ENCODE data around the gene TALDO1. TPM values are rescaled to one million over a fixed set of nuclear protein-coding genes. Genes with fewer than 3 reads are reported as not detected.

The TALDO1 gene
- total RNA-seq, 1 experiment from 2014 or later, result 268 TPM

GRCh38 chr11:787084-787675 is 39.9 kb downstream of the TALDO1 start:
- peaks cover 10% of the 10 kb centered on the region for H3K27me3 Mint-ChIP-seq (ENCODE audit: low read depth)
- Histone ChIP-seq H4K5ac (ENCODE audit: insufficient read length, low read depth, low read length) (no peak overlapping the region), H4K8ac (replicated peaks; ENCODE audit: insufficient read length, low read depth, low read length) (no peak overlapping the region), H4K91ac (ENCODE audit: insufficient read length, low read depth, low read length) (no peak overlapping the region), H3K56ac (ENCODE audit: insufficient read length, low read depth, low read length) (no peak overlapping the region), H3T11ph (ENCODE audit: low read length) (no peak overlapping the region), H2BK12ac (ENCODE audit: insufficient read length, low read depth, low read length) (no peak overlapping the region), H3K79me2 (ENCODE audit: insufficient read depth, low read length) (no peaks in the 10 kb centered on the region), H3K9ac (ENCODE audit: extremely low read depth, insufficient read length, low read length) (no peak overlapping the region), H2BK5ac (ENCODE audit: insufficient read length, low read length) (no peak overlapping the region), H2AFZ (ENCODE audit: low read length) (no peak overlapping the region), H2BK15ac (ENCODE audit: low read depth, low read length) (no peak overlapping the region), H2BK20ac (ENCODE audit: low read depth, low read length, poor library complexity, severe bottlenecking) (no peak overlapping the region), H3K4me1 (ENCODE audit: insufficient read depth, low read length) (peaks cover 2% of the 10 kb centered on the region; the same call in 1 of the 2 replicates), H2AK5ac (ENCODE audit: insufficient read length, low read length) (no peak overlapping the region), H3K14ac (ENCODE audit: insufficient read depth, low read length) (no peak overlapping the region; the same call in 1 of the 2 replicates), H3K4ac (ENCODE audit: low read depth, low read length) (no peak overlapping the region), H2BK120ac (ENCODE audit: low read depth, low read length, poor library complexity, severe bottlenecking) (no peak overlapping the region), H3K27me3 (ENCODE audit: insufficient read depth, low read length) (no peaks in the 10 kb centered on the region), H3K79me1 (ENCODE audit: insufficient read depth, low read depth, low read length, poor library complexity, severe bottlenecking) (no peaks in the 10 kb centered on the region), H3K4me2 (ENCODE audit: insufficient read depth, insufficient read length, low read length) (no peak overlapping the region), H3K23ac (ENCODE audit: insufficient read length, low read depth, low read length) (no peak overlapping the region), H3K23me2 (ENCODE audit: insufficient read length, low read depth, low read length, poor library complexity, severe bottlenecking) (peaks cover 4% of the 10 kb centered on the region), H3K18ac (ENCODE audit: insufficient read length, low read depth, low read length) (no peak overlapping the region), H3K9me3 (ENCODE audit: control insufficient read depth, low read depth, low read length) (no peaks in the 10 kb centered on the region), H4K20me1 (ENCODE audit: control insufficient read depth, insufficient read depth, insufficient read length) (no peaks in the 10 kb centered on the region), H3K27ac (ENCODE audit: insufficient read length, low read depth, low read length) (no peak overlapping the region)
- no peak overlapping the region; a peak in 1 of 5 replicates for H3K4me3 Mint-ChIP-seq
- no peak overlapping the region for H3K27ac Mint-ChIP-seq
- WGBS (ENCODE audit: extremely low coverage, insufficient read length, low lambda C conversion rate), result no CpG with 5 or more reads among the region's 24 CpGs
- no peak for TF ChIP-seq CTCF (conservative IDR thresholded peaks at IDR 0.05)
- peaks cover 18 to 40% of the 10 kb centered on the region in 2 experiments for H3K4me1 Mint-ChIP-seq
- H3K9me3 Mint-ChIP-seq, result no peaks in the 10 kb centered on the region
- no peak for DNase-seq
- H3K36me3 Mint-ChIP-seq (ENCODE audit: insufficient read depth in 1 of 3, low read depth in 3 of 3), result peaks cover 3 to 13% (median 4%) of the 10 kb centered on the region in 3 experiments; a peak in 5 of 7 replicates

Data from H9 (cell line).